ENCODE results near the gene ITCH. TPM values are rescaled to one million over a fixed set of nuclear protein-coding genes. Genes with fewer than 3 reads are reported as not detected.

ITCH gene
- total and polyA plus RNA-seq, 2 of the 8 experiments (the other 6 are each of a cell fraction or from before 2014, with no cell fraction given): 3.9 to 45.2 TPM

- Histone ChIP-seq H3K56ac (replicated peaks; ENCODE audit: insufficient read length, low read depth, low read length) (no peak overlapping the region), H4K8ac (ENCODE audit: extremely low read depth, insufficient read depth, low read length) (no peak overlapping the region), H3K14ac (ENCODE audit: insufficient read length) (no peak overlapping the region), H2BK15ac (ENCODE audit: low read length) (no peak overlapping the region), H3K9ac (replicated peaks in 1 of 4; ENCODE audit: extremely low read depth in 1 of 4, low read depth in 3 of 4, low read length in 3 of 4) (no peak overlapping the region), H3K23ac (ENCODE audit: insufficient read length) (no peak overlapping the region), H4K5ac (ENCODE audit: insufficient read length, low read depth, low read length) (no peak overlapping the region), H3K4me1 (replicated peaks in 1 of 4; ENCODE audit: control insufficient read depth in 3 of 4, insufficient read depth in 4 of 4, low read length in 3 of 4) (no peaks in the 10 kb centered on the region), H2BK120ac (replicated peaks; ENCODE audit: low read depth, low read length) (no peak overlapping the region), H2BK5ac (ENCODE audit: low read depth, low read length) (no peak overlapping the region), H4K91ac (replicated peaks; ENCODE audit: insufficient read length, low read length) (no peak overlapping the region), H3K4me2 (ENCODE audit: insufficient read depth in 1 of 2, low read depth in 2 of 2, low read length in 2 of 2) (no peak overlapping the region), H2AFZ (ENCODE audit: low read length) (no peak overlapping the region), H3K27me3 (replicated peaks in 1 of 4; ENCODE audit: control insufficient read depth in 3 of 4, extremely low read depth in 1 of 4, insufficient read depth in 3 of 4, low read length in 3 of 4) (no peaks in the 10 kb centered on the region), H4K20me1 (replicated peaks in 1 of 2; ENCODE audit: control insufficient read depth in 1 of 2, insufficient read depth in 2 of 2, low read length in 2 of 2) (peaks cover 0 to 2% of the 10 kb centered on the region in 2 experiments), H3K4me3 (ENCODE audit: extremely low read depth in 1 of 4, insufficient read depth in 2 of 4, low read depth in 3 of 4, low read length in 4 of 4) (no peak overlapping the region), H2AK5ac (ENCODE audit: low read depth, low read length) (no peak overlapping the region), H3K9me3 (ENCODE audit: insufficient read depth in 2 of 2, low read depth in 1 of 2, low read length in 1 of 2) (no peaks in the 10 kb centered on the region), H3K27ac (ENCODE audit: low read depth, low read length) (no peak overlapping the region), H2BK12ac (ENCODE audit: low read depth, low read length) (no peak overlapping the region), H3K79me2 (ENCODE audit: control insufficient read depth in 1 of 2, insufficient read depth in 2 of 2, low read length in 2 of 2) (no peaks in the 10 kb centered on the region), H3K18ac (ENCODE audit: extremely low read depth, low read length) (no peak overlapping the region), H2BK20ac (ENCODE audit: low read length) (no peak overlapping the region), H3K4ac (replicated peaks; ENCODE audit: insufficient read length, low read depth, low read length) (no peak overlapping the region), H3K79me1 (ENCODE audit: low read depth, low read length) (no peaks in the 10 kb centered on the region; the same call in 1 of the 2 replicates), H3K23me2 (ENCODE audit: low read depth, low read length) (no peaks in the 10 kb centered on the region), H3K36me3 (ENCODE audit: control insufficient read depth in 2 of 4, insufficient read depth in 4 of 4, low read length in 3 of 4) (peaks cover 0 to 27% (median 11%) of the 10 kb centered on the region in 4 experiments; a peak in 5 of 8 replicates)
- 93% methylated on average over 1 of the region's 1 CpG; no CpG with 5 or more reads in 1 of the 2 experiments for WGBS, 2 experiments (ENCODE audit: extremely low coverage in 1 of 2, insufficient coverage in 1 of 2, insufficient read length in 1 of 2, insufficient replicate concordance in 2 of 2, low coverage in 1 of 2, low lambda C conversion rate in 2 of 2, missing lambda C conversion rate in 1 of 2)
- DNase-seq (ENCODE audit: low read depth in 1 of 2, low spot score in 2 of 2) (no peak), FAIRE-seq (no peak)
- TF ChIP-seq POLR2AphosphoS5 (IDR thresholded peaks at IDR 0.05; ENCODE audit: low read depth, low read length) (no peak), NRF1 (IDR thresholded peaks at IDR 0.05; ENCODE audit: low read depth, low read length) (no peak), SIN3A (conservative IDR thresholded peaks at IDR 0.05 in 1 of 2, IDR thresholded peaks at IDR 0.05 in 1 of 2; ENCODE audit: low read depth in 1 of 2, low read length in 2 of 2) (no peak), BCL11A (IDR thresholded peaks at IDR 0.05; ENCODE audit: low read depth in 2 of 2, low read length in 2 of 2) (no peak), CEBPB (IDR thresholded peaks at IDR 0.05; ENCODE audit: low read depth, low read length) (no peak), CHD1 (IDR thresholded peaks at IDR 0.05; ENCODE audit: low read depth, low read length) (no peak), USF2 (IDR thresholded peaks at IDR 0.05; ENCODE audit: low read length) (no peak), ATF3 (IDR thresholded peaks at IDR 0.05; ENCODE audit: insufficient read depth, low read depth, low read length) (no peak), SIRT6 (IDR thresholded peaks at IDR 0.05; ENCODE audit: low read length) (no peak), CBX5 (IDR thresholded peaks at IDR 0.05; ENCODE audit: low read depth, low read length) (no peak), TAF1 (IDR thresholded peaks at IDR 0.05; ENCODE audit: low read depth, low read length) (no peak), SP4 (IDR thresholded peaks at IDR 0.05; ENCODE audit: low read length) (no peak)
- POLR2A ChIA-PET (ENCODE audit: partially characterized antibody): no interaction called here
- CTCF ChIA-PET (ENCODE audit: partially characterized antibody): interaction anchor here (0.8 to 4.2 kb wide), 5 partner anchors 52 to 150 kb away, joined by 3 to 32 read pairs (median 4); no protein-coding TSS in a partner anchor
Observed at GRCh38 chr20:34435589-34435988, 72.5 kb downstream of the ITCH start.
